ENCODE results near the gene SLC38A11.

SLC38A11 gene

DNA sequence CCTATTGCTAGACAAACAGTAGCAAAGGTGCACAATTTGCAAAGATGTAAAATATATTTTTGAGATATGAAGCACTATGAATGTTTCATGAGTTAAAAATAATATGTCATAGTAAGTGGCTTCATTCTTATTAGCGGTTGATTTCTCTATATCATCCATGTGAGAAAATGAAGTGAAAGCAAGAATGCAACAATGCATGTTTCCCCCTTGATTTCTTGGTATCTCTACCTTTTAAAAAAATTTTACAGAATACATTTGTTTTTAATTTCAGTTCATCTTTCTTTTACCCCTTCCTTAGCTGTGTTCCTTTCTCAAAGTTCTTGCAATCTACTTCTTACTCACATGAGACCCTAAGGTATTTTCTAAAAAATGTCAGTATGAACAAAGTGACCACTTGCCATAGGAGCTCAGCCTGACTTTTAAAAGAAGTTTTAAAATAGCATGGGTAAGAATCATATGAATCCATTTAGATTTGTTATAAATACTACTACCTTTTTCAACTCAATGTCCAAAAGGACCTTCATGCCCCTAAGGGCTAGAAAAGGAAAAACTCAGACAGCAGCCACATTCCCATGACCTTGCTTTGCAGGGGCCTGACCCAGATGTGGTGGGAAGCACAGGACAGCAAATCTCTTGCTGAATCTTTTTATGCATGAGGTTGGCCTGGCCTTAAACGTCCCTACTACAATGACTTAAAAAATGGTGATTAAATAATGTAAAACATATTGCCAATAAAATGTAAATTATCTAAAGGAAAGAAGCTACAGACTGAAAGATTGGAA, 14.8 kb upstream of the SLC38A11 start:
- DNase-seq, result no peak

DNA sequence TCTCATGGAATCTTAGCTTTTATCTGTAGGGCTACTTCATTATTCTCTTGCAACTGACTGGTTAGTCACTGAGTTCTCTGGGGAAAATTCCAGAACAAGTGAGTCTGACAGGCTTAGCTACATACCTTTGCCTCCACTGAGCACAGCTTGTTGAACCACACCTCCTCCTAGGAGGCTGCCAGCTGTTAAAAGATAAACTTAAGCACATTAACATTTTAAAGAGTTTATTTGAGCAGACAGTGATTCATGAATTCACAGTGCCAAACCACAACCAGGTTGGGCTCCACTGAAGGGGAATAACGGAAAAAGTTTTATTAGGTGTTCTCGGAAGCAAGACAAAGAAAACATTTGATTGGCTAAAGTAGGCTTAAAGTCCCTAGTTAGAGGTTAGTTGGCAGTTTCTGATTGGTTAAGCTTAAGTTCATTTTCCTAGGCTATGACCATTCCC, 12.5 kb upstream of the SLC38A11 start:
- no peak for DNase-seq

DNA sequence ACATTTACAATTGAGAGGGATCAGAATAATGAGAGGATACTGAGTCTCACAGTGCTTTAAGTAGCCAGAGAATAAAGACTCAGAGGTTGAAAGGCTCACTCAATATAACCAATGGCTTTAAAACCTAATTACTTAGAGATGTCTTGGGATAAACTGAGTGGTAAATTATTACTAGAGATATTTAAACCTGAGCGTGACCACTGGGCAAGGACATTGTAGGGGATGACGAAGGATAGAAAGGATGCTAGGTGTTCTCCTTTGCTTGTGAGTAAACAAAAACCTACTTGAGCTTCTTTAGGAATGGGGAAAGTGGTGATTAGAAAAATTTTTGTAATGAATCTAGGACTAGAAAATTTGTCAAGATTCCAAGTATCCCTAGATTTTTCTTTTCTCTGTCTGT, 12.0 kb upstream of the SLC38A11 start:
- no peak for DNase-seq

DNA sequence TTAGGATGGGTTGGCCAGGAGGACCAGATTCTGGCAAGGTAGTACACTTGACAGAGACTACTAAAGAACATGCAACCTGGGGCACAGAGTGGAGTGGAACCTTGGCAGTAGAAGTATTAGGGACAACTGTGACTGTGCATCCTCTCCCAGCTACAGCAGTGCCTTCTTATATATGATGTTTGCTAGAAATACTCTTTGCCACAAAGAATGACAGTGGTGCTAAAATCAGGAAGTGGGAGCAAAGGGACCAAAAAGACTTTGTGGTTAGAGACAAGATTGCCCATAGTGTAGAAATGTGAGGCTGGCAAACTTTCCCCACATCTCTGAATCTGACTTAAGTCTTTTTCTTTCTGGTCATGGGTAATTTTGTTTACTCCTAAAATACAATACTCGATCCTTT, 9.4 kb upstream of the SLC38A11 start:
- DNase-seq, result no peak

DNA sequence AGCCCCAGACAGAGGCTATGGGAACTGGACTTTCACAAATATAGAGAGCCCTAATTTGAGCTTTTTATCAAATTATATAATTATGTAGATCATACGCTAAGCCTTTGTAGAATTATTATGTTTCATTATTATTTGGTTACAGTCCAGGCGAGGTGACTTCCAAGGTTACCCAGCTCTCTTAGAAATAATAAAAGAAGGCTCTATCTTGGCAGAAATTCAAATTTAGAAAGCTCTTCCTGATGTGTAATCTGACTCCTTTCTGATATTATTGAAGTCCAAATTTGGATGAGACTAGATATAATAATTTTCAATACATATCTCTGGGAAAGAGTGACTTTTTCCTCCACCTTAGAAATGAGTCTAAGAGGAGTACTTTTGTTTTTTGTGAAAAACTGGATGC, 4.8 kb upstream of the SLC38A11 start:
- no peak for DNase-seq

DNA sequence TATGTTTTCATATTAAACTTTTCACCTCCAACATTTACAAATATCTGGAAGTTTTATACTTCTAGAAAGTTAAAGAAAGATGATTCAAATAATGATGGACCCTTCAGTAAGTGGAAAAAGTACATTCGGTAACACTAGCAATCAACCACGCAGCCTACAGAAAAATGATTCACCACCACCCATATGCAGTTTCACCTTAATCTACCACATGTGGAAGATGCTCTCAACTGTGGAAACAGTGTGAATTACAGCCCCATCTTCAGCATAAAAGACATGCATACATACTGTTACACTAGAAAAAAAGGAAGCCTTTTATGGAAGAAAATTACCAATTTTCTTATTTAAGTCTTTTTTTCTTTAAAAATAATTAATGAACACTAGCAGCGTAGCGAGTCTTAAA, 1.1 kb downstream of the SLC38A11 start:
- DNase-seq, result no peak

DNA sequence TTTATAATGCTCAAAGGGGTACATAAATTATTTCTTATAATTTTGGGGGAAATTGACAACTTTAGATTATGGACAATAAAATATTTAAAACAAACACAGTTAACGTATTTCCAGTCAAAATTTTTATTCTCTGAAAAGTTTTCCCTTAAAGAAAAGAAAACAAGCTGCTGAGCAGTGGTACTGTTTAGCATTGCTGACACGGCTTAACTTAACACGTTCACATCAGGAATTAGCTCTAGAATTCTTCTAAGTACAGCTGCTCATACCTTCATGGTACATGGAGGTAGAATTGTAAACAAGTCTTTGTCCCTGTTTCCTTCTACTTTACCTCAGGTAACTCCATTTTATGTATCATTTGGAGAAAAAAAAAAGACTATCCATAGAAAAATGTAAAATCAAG, 2.0 kb downstream of the SLC38A11 start:
- no peak for DNase-seq

DNA sequence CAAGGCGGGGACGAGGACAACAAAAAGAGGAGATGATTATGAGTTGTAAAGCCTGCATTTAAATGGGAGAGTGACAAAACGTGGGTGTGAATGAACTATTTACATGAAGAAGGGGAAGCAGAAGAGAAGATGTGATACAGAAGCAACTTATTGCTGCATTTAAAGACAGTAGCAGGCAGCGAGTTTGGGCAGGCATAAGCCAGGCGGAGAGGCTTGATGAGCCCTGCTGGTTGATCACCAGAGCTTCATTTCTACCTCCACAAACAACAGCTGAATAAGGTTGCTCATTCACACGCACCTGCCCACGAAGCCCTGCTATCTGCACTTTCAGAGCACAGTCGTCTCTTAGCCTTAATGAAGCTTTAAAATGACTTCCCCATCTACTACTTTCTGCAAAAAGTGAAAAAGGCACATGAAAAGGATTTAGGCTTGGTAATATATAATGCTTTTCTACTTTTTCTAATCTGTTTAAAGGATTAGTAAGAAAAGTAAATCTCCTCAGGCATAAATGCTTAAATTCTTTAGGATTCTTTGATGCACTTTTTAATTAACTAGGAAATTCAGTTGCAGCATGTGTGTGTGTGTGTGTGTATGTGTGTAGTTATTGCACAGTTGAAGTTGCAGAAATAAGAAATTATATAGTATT, 3.1 kb downstream of the SLC38A11 start:
- DNase-seq, result no peak

DNA sequence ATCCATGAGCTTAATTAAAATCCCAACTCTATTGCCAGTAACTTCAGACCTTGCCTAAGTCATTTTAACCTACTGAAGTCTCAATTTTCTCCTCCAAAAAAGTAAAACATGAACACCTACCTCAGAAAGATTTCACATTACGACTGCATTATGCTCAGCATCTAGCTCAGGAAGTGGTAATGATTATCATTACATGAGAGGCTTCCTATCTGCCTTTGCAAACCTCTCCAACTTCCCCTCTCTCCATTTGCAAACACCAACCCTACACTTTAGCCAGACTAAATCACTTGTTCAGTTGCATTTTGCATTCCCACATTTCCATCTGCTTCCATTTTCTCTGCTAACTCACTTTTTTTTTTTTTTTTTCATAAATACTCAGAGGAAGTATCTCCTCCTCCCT, 6.8 kb downstream of the SLC38A11 start:
- DNase-seq, result no peak

DNA sequence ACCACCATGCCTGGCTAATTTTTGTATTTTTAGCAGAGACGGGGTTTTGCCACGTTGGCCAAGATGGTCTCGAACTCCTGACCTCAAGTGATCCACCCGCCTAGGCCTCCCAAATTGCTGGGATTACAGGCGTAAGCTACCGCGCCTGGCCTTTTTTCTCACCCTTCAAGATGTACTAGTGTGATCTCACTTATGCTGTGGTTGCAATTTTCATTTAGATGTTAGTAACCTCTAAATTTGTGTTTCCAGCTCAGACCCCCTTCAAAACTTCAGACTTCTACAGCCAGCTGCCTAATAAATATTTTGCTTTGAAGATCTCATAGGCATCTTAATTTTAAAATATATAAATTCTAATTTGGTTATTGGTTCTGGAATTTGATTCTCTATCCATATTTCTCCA, 8.0 kb downstream of the SLC38A11 start:
- no peak for DNase-seq

DNA sequence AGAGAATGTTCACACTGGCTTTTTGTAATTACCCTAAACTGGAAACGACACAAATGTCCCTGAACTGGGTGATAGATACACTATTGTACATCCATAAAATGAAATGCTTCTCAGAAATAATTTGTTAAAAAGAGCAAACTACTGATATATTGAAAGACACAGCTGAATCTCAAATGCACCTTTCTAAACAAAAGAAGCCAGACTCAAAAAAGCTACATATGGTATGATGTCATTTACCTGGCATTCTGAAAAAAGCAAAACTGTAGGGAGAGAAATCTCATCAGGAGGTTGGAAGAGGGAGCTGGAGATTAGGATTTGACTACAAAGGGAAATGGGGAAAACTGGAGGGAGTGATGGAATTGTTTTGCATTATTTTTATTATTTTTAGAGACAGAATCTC, 12.0 kb downstream of the SLC38A11 start:
- DNase-seq, result no peak

DNA sequence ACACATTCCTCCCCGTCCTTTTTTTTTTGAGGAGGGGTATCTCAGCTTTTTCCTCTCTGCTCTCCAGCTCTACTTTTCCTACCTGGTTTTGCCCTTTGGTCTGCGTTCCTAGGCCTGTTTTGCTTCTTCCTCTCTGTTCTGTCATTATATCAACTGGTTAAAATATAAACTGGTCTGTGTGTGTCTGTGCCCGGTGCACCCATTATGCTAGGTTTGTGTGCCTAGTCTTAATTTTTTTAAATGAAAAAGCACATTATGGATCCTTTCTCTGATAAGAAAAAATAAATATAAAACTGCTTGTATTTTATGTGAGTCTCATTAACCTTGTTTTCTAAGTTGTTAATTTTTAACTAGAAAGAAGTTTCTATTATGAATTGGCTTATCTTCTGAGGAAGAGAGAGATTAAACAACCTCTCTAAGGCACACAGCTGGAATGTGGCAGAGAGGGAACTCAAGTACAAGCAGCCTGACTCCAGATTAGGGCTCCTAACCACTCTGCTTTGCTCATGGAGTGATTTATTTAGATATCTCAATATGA, 17.4 kb downstream of the SLC38A11 start:
- no peak for DNase-seq

DNA sequence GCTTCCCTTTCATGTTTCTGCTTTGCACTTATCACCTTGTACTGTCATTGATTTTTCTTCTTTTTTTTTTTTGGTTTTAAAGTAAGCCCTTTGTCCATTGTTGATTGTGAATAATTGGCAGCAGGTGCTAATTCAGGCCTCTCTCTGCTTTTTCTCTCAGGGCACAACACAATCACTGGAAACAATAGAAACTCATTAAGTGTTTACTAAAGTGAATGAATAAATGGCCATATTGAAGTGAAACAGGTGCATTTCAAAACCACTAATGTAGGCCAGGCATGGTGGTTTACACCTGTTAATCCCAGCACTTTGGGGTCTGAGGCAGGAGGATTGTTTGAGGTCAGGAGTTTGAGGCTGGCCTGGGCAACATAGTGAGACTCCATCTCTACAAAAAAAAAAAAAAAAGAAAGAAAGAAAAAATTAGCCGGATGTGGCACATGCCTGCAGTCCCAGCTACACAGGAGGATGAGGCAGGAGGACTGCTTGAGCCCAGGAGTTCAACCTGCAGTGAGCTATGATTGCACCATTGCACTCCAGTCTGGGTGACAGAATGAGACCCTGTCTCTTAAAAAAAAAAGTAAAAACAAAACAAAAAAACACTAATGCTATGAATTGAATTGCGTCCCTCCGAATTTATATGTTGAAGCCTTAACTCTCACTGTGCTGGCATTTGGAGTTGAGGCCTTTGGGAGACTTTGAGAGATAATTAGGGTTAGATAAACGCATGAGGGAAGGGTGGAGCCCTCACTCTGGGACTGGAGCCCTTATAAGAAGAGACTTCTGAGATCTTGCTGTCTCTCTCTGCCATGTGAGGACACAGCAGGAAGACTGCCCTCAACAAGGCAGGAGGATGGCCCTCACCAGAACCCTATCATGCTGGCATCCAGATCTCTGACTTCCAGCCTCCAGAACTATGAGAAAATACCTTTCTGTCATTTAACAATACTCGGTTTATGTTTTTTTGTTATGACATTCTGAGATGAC, 19.9 kb downstream of the SLC38A11 start:
- DNase-seq, result no peak

DNA sequence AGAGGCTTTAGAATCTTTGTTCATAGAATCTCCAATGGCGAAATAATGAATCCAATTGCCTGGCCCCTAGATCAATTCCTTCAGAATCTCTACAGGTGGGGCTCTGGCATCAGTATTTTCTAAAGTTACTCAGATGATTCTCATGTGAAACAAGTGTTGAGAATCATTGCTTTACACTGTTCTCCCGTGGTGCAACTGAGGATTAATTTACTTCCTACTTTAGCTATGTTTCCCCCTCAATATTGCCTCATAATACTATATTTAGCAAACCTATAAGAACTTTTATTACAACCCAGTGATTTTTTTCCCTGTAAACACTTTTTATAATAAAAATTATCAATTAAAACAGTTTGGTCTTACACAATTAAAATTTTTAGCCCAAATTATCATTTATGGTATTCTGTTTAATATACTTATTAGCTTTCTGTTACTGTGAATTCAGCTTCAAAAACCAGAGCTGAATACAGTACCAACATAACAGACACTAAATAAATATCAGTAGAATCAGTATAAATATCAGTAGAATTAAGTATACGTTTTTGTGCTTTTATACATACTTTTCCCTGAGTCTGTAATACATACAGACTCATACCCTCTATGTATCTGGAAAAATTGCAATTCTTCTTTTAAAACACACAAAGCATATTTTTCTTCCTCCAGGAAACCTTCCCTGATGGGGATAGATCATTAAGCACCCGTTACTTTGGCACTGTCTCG, 20.8 kb downstream of the SLC38A11 start:
- DNase-seq, result no peak

DNA sequence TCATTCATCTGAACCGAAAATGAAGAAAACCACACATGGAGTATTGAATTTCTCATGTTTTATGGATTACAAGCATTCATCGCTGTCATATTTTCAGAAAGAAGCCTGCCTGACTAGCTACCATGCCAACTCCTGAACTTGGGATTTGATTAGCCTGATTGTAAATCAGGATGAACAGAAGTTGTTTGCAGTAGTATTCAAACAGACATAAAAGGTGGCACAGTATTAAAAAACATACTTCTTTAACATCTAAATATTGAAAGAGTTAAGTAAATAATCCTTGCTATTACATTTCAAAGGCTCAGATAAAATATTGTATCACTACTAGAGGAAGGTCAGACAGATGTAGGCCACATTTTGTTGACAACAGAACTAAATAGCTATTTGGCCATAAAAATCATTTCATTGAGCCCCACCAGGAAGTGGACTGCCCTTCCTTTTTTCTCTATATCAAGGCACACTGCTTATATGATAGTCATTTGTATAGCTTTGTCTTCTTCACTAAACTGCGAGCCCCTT, 21.6 kb downstream of the SLC38A11 start:
- no peak for DNase-seq

DNA sequence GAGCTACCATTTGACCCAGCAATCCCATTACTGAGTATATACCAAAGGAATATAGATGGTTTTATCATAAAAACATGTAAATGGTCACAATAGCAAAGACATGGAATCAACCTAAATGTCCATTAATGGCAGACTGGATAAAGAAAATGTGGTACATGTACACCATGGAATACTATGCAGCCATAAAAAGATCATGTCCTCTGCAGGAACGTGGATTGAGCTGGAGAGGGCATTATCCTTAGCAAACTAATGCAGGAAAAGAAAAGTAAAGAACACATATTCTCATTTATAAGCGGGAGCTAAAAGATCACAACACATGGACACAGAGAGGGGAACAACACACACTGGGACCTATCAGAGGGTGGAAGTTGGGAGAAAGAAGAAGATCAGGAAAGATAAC, 22.9 kb downstream of the SLC38A11 start:
- DNase-seq, result no peak

DNA sequence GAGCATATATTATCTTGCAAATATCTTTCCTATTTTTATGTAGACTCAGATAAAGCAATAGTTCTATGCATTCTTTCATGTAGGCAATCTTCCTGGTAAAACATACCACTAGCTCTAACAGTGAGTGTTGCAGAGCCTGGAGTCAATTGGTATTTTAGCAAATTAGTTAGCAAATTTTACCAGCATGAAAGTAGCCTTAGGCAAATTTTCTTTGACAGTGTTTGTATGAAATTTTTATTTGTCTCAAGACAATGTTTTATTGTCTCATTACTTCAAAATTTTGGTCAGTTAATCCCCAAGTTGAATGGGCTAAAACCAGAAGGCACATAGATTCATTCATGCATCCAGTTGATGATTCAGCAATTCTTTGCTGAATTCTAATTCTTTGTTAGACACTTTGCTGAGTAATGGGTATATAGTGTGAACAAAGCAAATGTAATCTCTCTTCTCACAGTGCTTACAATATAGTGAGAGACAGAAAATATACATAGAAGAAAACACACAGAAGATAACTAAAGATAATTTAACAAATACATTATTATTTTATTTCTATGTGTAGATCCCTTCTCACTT, 27.1 kb downstream of the SLC38A11 start:
- no peak for DNase-seq

DNA sequence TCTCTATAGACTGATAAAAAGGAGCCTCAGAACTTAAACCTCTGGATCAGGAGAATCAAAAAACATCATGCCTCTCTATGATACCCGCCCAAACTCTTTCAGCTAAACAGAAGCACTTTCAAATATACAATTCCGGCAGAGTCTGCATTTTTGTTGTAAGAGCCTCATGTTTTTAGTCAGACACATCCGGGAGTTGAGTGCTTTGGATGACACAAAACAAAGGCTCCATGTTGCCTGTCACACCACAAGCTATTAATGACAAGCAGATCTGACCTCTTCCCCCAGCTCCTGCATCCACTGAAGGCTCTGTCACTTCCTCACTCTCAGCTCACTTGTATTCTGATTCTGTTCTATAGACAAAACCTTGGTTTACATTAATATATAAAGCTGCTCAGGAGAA, 33.2 kb downstream of the SLC38A11 start:
- DNase-seq, result no peak

DNA sequence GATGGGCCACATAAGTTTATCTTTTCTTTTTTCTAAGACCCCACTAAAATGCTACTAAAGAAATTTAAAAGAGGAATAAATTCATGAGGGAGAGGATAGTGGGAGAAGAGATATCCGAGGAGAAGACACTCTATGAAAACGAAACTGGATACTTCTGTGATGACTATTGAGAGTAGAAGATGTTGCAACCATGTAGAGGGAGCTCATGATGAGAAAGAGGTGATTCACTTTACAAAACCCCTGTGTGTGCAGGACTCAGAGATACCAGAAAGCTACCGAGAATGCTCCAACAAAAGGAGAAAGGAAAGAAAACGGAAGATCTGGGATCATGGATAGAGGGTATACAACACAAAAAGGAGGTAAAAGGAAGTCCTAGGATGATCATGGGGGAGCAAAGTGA, 34.9 kb downstream of the SLC38A11 start:
- no peak for DNase-seq

DNA sequence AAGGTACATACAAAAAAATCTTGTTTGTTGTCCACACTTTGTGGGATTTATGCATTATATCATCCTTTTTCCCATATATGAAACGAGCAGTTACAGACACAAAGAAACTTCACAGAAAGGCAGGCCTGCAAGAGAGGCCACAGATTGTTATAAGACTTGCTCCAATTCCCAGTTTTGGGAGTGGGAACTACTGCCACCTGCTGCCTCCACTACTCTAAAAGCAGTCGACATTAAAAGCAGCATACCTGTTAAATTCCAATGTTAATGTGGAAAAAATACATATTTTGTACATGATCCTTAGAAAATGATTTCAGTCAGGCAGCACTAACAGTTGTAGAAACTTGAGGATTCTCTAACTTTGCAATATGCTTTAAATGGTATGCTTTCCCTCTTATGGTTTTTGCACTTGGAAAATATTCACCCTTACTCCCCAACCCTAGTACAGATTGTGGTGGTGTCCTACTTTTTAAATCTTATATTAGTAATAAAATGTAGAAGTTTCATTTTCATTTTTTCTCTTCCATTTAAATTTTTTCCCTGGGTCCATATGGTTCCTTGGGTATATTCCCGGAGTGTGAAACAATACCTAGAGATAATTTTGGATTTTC, 37.9 kb downstream of the SLC38A11 start:
- no peak for DNase-seq

DNA sequence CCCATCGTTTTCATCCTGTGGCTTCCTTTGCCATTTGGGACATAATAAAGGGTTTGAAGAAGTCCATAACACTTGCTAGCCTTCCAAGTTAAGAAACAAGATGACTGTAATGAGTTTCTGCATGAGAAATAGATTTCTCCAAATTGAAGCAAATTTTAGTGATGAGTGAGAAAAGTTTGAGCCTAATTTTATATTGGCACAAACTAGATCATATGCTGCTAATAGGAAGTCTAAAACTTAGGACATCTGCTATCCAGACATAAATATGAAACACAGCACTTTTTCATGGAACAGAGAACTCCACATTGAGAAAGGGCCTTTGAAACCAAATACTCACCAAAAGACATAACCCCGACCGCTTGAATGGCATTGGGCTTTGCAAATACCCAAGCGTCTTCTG, 39.8 kb downstream of the SLC38A11 start:
- no peak for DNase-seq
